ENCODE results near the gene CDC16.

CDC16 gene

DNA sequence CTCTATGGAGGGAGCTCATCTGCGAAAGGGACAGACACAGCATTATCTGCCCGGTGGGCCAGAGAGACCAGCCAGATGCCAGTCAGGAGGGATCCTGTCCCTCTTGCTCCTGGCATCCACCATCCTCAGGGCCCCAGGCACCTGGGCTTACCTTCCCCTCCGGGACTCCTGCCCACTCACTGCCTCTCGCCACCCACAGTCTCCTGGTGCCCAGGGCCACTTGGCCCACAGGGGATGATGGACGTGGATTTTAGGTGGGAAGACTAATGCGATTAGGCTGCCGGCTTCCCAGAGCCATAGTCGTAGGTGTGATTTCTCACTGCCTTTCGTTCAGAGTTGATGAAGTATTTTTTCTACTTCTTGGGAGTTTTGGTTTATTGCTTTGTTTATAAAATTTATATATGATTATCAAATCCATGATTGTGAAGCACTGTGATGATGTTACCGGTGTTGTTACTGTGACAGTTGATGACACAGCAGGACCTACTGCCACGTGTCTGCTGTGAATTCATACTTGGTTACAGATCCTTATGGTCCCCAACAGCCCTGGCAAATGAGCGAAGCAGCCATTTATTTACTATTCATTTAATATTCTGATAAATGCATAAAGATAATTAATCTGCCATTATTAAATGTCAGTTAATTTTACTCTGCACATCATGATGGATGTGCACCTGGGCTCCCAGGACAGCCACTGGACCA lies 65.1 kb downstream of the CDC16 start:
- no peak for TF ChIP-seq CTCF (conservative IDR thresholded peaks at IDR 0.05; ENCODE audit: control insufficient read depth, insufficient read depth, low read depth, low read length)
- DNase-seq (ENCODE audit: low read depth): no peak
- no peak overlapping the region for H3K4me3 ChIP-seq (ENCODE audit: control insufficient read depth, low read depth, low read length)

DNA sequence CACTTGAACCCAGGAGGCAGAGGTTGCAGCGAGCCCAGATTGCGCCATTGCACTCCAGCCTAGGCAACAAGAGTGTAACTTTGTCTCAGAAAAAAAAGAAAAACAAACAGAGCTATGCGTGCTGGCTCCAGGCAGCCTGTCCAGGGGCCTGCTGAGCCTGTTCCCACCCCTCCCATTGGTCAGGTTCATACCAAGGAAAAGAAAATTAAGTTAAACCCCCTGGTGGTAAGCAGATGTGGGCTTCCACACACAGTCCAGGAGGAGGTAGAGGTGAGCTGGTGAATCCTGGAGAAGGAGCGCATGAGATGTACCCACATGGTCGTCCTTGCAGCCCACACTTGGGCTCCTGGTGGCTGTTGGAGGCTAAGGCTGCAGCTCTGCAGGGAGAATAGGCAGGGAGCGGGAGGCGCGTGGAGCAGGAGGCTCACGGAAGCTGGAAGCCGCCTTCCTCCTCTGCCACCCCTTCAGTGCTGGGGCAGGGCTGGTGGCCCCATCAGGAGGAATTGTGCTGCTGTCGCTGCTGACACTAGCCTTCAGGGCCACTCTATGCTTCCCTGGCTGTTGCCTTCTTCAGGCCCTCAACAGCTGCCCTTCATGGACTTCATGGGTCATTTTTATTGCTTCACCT lies 69.1 kb downstream of the CDC16 start:
- no peak for DNase-seq (ENCODE audit: low read depth)
- no peak overlapping the region for H3K4me3 ChIP-seq (ENCODE audit: control insufficient read depth, low read depth, low read length)
- no peak for TF ChIP-seq CTCF (conservative IDR thresholded peaks at IDR 0.05; ENCODE audit: control insufficient read depth, insufficient read depth, low read depth, low read length)

- no peak for TF ChIP-seq CTCF (conservative IDR thresholded peaks at IDR 0.05; ENCODE audit: control insufficient read depth, insufficient read depth, low read depth, low read length)
- DNase-seq (ENCODE audit: low read depth): no peak
- H3K4me3 ChIP-seq (ENCODE audit: control insufficient read depth, low read depth, low read length): no peak overlapping the region
These were observed 69.8 kb downstream of the CDC16 start for GRCh38 chr13:114304346-114305034.

DNA sequence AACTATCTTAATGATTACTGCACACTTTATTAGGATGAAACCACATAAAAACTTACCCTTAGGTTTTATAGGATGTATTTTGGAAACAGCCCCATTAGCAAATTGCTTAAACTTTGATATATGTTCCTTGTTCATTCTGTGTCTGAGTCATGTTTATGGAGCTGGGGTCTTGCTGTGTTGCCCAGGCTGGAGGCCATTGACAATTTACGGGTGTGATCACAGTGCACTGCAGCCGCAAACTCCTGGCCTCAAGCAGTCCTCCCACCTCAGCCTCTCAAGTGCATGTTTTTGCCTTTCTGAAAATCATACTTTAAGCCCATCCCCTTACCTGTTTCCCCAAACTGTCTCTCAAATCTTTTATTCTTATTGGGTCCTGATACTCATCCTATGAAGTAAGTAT lies 74.4 kb downstream of the CDC16 start:
- no peak overlapping the region for H3K4me3 ChIP-seq (ENCODE audit: control insufficient read depth, low read depth, low read length)
- TF ChIP-seq CTCF (conservative IDR thresholded peaks at IDR 0.05; ENCODE audit: control insufficient read depth, insufficient read depth, low read depth, low read length): no peak
- DNase-seq (ENCODE audit: low read depth): no peak

- no peak for DNase-seq (ENCODE audit: low read depth)
- no peak overlapping the region for H3K4me3 ChIP-seq (ENCODE audit: control insufficient read depth, low read depth, low read length)
- TF ChIP-seq CTCF (conservative IDR thresholded peaks at IDR 0.05; ENCODE audit: control insufficient read depth, insufficient read depth, low read depth, low read length): no peak
These were observed 75.2 kb downstream of the CDC16 start for GRCh38 chr13:114309806-114310410.

DNA sequence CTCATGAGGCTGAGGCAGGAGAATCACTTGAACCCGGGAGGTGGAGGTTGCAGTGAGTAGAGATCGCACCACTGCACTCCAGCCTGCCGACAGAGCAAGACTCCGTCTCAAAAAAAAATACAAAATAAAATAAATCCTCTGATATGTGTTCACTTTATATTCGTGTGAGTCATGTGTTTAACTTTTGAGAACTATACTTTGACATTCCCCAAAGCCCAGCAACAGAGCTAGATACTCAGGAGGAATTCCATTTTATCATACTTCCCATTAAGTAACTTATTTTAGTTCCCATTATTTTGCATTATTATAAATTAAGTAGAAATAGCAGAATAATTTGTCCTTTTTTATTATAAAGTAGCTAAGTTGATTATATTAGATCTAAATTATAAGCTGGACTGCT lies 76.3 kb downstream of the CDC16 start:
- DNase-seq (ENCODE audit: low read depth): no peak
- no peak for TF ChIP-seq CTCF (conservative IDR thresholded peaks at IDR 0.05; ENCODE audit: control insufficient read depth, insufficient read depth, low read depth, low read length)

More for the DNA sequence above, 76.3 kb downstream of the CDC16 start:
- no peak overlapping the region for H3K4me3 ChIP-seq (ENCODE audit: control insufficient read depth, low read depth, low read length)
